T-helper 1 cell treated with Interleukin-12 subunit alpha and Interleukin-12 subunit beta and Interleukin-4 antibody, amounts not matched to agents 30 ng/mL and 1 ng/mL, for 36 hours (primary cell): ENCODE data around the gene SSB. TPM values are rescaled to one million over a fixed set of nuclear protein-coding genes. Genes with fewer than 3 reads are reported as not detected.
"Not testable (repeated sequence)": the region's sequence is repeated elsewhere in the genome, so short reads cannot be mapped to it uniquely, and the experiment has no call there.

Experiments
- intact Hi-C: fragments of 100-400 bp; cut with micrococcal nuclease; formaldehyde crosslinking; loops from one replicate; pipeline ENCODE4 v1.15.1; 2024
- total RNA-seq: library from RNA; stranded (reverse); gene quantifications from 2 replicates; pipeline ENCODE4 v1.2.3, GENCODE V29; 2022

Gene SSB
- total RNA-seq, 1 donor from 2014 or later = 82.4 TPM

GRCh38 chr2:169827272-169828140 lies 28.8 kb downstream of the SSB start, which contains the start of gene UBR3:
Gene UBR3 (plus strand): TSS chr2:169827454. CDS start chr2:169827508, 54 bp downstream.
- intact Hi-C loops = loop anchor here (1.0 to 10.0 kb wide), 10 partner anchors 29 to 1607 kb away; partner anchors contain the start of genes CFAP210, DCAF17, GORASP2 and LRP2

- intact Hi-C loops = loop anchor here (5.0 to 10.0 kb wide), 5 partner anchors 723 to 1607 kb away; partner anchors contain the start of genes DCAF17, METTL8, SPC25 and STK39
These were observed 29.6 kb downstream of the SSB start for GRCh38 chr2:169828141-169828811.

- intact Hi-C loops = no loop called here
These were observed 35.7 kb downstream of the SSB start for GRCh38 chr2:169834401-169834800.

- intact Hi-C loops = no loop called here
These were observed 40.2 kb downstream of the SSB start for GRCh38 chr2:169838743-169839489.

- intact Hi-C loops = no loop called here
These were observed 41.5 kb downstream of the SSB start for GRCh38 chr2:169839954-169840746.

GRCh38 chr2:169840747-169841142 lies 42.1 kb downstream of the SSB start:
- intact Hi-C loops = no loop called here

GRCh38 chr2:169841625-169842024 lies 43.0 kb downstream of the SSB start:
- intact Hi-C loops = not testable (repeated sequence)

GRCh38 chr2:169845016-169845415 lies 46.3 kb downstream of the SSB start:
- intact Hi-C loops = no loop called here

DNA sequence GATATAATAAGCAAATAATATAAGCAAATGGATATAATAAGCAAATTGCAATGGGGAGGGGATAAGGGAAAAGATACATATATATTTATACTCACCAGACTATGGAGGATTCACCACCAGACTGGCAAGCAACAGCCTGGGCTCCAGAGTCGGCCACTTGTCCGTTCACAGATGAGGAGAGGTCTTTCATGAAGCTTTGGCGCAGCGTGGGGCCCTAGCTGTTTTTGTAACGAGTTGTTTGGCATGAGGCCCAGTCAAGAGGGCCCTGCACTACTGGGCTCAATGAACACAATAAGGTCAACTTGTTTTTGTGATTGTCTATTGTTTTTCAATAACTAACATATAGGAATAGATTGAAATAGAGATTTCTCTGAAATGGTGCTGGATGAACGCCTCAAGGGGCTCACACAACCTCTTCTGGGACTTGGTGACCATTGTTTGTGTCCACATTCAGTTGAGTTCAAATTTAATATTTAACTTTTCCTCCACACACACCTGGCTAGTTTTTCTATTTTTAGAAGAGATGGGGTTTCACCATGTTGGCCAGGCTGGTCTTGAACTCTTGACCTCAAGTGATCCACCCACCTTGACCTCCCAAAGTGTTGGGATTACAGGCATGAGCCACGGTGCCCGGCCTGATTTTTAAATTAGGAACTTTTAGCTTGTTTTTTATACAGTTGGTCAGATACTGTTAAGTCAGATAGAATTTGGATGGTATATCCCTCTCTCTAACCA lies 50.5 kb downstream of the SSB start:
- intact Hi-C loops = not testable (repeated sequence)

DNA sequence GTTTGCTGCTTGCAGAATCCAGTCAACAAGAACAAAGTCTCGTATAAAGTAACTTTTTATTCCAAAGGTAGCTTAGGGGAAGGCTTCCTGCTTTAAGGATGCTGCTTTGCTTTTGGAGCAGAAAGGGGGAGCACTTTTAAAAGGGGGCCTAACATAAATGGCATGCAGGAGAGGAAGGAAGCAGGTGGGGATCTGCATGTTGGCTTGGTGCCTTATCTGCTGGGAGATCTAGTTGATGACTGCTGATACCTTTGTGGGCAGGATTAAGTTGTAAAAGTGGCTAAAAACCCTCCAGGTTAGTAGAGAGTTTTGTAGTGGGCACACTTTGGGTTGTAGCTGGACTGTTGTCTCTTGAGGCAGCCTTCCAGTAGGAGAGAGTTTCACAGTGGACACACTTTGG lies 51.0 kb downstream of the SSB start:
- intact Hi-C loops = no loop called here

GRCh38 chr2:169853041-169853668 lies 54.5 kb downstream of the SSB start:
- intact Hi-C loops = no loop called here

GRCh38 chr2:169855281-169856258 lies 56.9 kb downstream of the SSB start:
- intact Hi-C loops = not testable (repeated sequence)

- intact Hi-C loops = no loop called here
These were observed 60.8 kb downstream of the SSB start for GRCh38 chr2:169859423-169859822.

DNA sequence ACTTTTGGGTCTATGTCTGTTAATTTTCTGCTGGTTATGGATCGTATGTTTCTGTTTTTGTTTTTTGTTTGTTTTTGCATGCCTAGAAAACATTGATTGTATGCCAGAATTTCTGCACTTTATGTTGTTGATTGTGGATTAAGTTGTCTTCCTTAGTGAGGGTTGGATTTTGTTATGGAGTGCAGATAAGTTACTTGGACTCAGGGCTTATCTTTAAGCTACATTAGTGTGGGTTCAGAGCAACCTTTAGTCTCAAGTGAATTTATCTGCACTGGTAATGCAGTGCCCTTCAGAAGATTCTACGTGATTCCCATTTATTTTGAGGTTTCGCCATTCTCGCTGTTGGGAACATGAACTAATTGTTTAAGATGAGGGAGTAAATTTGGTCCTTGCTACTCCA lies 61.5 kb downstream of the SSB start:
- intact Hi-C loops = no loop called here
